NT2/D1 (cell line): ENCODE measurements around the gene RNF141.

Experiments used
- DNase-seq: peaks from one replicate; pipeline ENCODE4 v3.0.0-alpha.2; 2011; ENCODE audit warnings: low read depth, low spot score
- H3K27me3 ChIP-seq: 2 replicates; pipeline ENCODE4 v1.6.0; 2011; ENCODE audit warnings: mild to moderate bottlenecking; ENCODE audit not compliant: insufficient read length, insufficient read depth
- H3K36me3 ChIP-seq: 2 replicates; pipeline ENCODE4 v1.6.1; 2011; ENCODE audit warnings: mild to moderate bottlenecking, low read length, mixed read lengths; ENCODE audit not compliant: insufficient read depth, insufficient read length
- H3K4me1 ChIP-seq: 2 replicates; pipeline ENCODE4 v1.5.1; 2011; ENCODE audit not compliant: insufficient read depth, insufficient read length
- H3K4me3 ChIP-seq: 2 replicates; pipeline ENCODE4 v1.5.1; 2011; ENCODE audit warnings: low read depth; ENCODE audit not compliant: insufficient read length
- H3K9ac ChIP-seq: 2 replicates; pipeline ENCODE4 v1.6.0; 2011; ENCODE audit warnings: low read depth; ENCODE audit not compliant: insufficient read length
- H3K9me3 ChIP-seq: 2 replicates; pipeline ENCODE4 v1.5.1; 2011; ENCODE audit warnings: mild to moderate bottlenecking, low read length; ENCODE audit not compliant: insufficient read depth
- SUZ12 ChIP-seq: IDR thresholded peaks from 2 replicates; pipeline ENCODE4 v1.6.1; 2011; ENCODE audit not compliant: insufficient read length, insufficient read depth; ENCODE audit errors: extremely low read depth
- YY1 ChIP-seq: IDR thresholded peaks from 2 replicates; pipeline ENCODE4 v1.6.1; 2011; ENCODE audit not compliant: insufficient read length, insufficient read depth
- ZNF274 ChIP-seq: IDR thresholded peaks from 2 replicates; pipeline ENCODE4 v1.6.1; 2011; ENCODE audit warnings: mild to moderate bottlenecking, low read depth, low read length

The RNF141 gene

GRCh38 chr11:10478066-10478465 lies 62.9 kb downstream of the RNF141 start:
- H3K4me3 ChIP-seq = no peak overlapping the region
- H3K9me3 ChIP-seq = no peaks in the 10 kb centered on the region
- no peaks in the 10 kb centered on the region for H3K36me3 ChIP-seq
- TF ChIP-seq SUZ12 (no peak), ZNF274 (no peak), YY1 (no peak)
- no peaks in the 10 kb centered on the region for H3K4me1 ChIP-seq
- no peaks in the 10 kb centered on the region for H3K27me3 ChIP-seq
- no peak overlapping the region for H3K9ac ChIP-seq
- no peak for DNase-seq

DNA sequence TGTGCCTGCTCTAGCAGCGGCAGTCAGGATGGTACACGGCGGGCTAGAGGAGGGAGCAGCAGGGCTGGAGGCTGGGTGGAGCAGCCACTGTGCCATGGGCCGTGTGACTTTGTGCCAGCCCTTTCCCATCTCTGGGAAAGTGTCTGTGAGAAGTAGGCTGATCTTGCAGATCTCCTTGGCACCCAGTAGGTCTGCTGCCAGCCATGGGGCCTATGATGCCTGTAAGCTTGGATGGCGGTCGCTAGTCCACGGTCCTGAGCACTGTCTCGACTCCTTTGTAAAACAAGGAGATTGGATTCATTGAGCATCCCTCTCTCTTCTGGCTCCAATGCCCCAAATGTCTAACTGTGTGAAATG lies 63.3 kb downstream of the RNF141 start:
- DNase-seq = no peak
- no peaks in the 10 kb centered on the region for H3K27me3 ChIP-seq
- no peak overlapping the region for H3K9ac ChIP-seq
- no peak for TF ChIP-seq YY1
- no peak overlapping the region for H3K4me3 ChIP-seq
- H3K4me1 ChIP-seq = no peaks in the 10 kb centered on the region
- no peaks in the 10 kb centered on the region for H3K36me3 ChIP-seq
- H3K9me3 ChIP-seq = no peaks in the 10 kb centered on the region

DNA sequence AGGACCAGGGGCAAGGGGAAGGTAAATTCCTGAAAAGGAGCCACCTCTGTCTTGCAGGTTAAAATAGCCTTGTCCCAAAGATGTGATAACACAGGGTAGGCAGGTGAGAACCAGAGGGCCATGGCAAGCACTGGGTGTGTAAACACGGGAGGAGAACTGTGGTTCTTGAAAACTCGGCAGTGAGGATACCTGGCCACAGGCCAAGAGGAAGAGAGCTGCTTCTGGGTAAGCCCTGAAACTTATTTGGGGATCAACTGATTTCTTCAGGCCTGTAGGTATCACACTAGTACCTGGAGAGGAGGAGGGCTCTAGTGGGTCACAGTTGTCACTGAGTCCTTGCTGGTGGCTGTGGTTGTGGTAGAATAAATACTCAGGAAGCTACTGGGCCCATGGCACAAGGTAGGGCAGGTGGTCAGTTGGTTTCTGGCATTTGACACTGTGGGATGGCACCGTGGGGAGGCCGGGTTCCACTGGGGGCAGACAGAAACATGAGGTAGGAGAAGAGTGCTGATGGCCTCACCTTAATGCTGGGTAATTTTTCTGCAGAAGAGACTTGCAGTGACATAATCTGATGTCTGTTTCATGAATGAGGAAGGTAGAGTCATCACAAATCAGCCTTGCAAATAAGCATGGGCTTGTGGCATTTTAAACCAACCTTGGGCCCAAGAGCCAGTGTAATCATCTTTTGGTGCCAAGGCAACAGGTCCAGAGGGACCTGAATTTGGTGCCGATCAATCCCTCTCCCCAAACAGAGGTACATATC lies 63.9 kb downstream of the RNF141 start:
- no peaks in the 10 kb centered on the region for H3K9me3 ChIP-seq
- TF ChIP-seq ZNF274 (no peak), SUZ12 (no peak), YY1 (no peak)
- H3K9ac ChIP-seq = no peak overlapping the region
- no peaks in the 10 kb centered on the region for H3K27me3 ChIP-seq
- DNase-seq = no peak
- H3K4me1 ChIP-seq = no peaks in the 10 kb centered on the region
- H3K4me3 ChIP-seq = no peak overlapping the region
- H3K36me3 ChIP-seq = no peaks in the 10 kb centered on the region

DNA sequence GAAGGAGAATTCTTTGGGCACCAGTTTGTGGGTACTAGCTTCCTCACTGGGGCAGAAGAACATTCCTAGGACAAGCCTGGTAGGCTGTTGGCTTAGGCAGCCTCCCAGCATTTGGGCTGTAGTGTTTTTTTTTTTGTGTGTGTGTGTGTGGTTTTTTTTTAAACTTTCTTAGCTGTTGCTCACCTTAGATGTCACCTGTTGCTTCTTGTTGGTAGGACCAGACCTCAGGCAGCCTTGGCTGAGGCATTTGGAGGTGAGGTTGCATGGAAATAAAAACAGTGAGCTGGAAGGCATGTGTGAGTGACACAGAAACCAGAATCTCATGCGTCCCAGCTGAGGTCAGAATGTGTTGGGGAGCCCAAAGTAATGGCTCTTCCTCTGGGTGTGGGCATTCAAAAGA lies 64.6 kb downstream of the RNF141 start:
- Histone ChIP-seq H3K4me1 (no peaks in the 10 kb centered on the region), H3K36me3 (no peaks in the 10 kb centered on the region), H3K4me3 (no peak overlapping the region), H3K9me3 (no peaks in the 10 kb centered on the region), H3K9ac (no peak overlapping the region), H3K27me3 (no peaks in the 10 kb centered on the region)
- TF ChIP-seq SUZ12 = no peak
- TF ChIP-seq ZNF274 = no peak
- no peak for TF ChIP-seq YY1
- DNase-seq = no peak

GRCh38 chr11:10474551-10474950 lies 66.4 kb downstream of the RNF141 start:
- no peak for DNase-seq
- no peak overlapping the region for H3K9ac ChIP-seq
- TF ChIP-seq SUZ12 (no peak), ZNF274 (no peak), YY1 (no peak)
- H3K4me3 ChIP-seq = no peak overlapping the region
- no peaks in the 10 kb centered on the region for H3K36me3 ChIP-seq
- H3K9me3 ChIP-seq = no peaks in the 10 kb centered on the region
- H3K4me1 ChIP-seq = no peaks in the 10 kb centered on the region
- H3K27me3 ChIP-seq = no peaks in the 10 kb centered on the region

DNA sequence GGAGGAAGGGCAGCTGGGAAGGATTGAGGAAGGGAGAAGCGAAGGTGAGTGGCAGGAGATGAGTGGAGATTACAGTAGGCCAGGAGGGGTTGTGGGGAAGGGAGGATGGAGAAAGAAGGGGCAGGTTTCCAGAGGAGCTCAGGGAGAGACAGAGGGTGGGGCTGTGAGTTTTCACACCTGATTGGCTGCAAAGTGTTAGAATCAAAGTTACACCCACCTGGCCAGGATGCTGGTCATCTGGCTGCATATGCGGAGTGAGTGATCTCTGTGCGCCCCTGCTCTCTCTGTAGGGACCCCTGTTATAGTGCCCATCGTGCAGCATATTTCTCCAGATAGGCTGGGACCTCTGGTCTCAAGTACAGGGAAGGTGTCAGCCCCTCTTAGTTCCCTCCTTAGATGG lies 67.6 kb downstream of the RNF141 start:
- Histone ChIP-seq H3K36me3 (no peaks in the 10 kb centered on the region), H3K4me1 (no peaks in the 10 kb centered on the region), H3K4me3 (no peak overlapping the region), H3K9me3 (no peaks in the 10 kb centered on the region), H3K27me3 (no peaks in the 10 kb centered on the region), H3K9ac (no peak overlapping the region)
- TF ChIP-seq ZNF274 (no peak), YY1 (no peak), SUZ12 (no peak)
- no peak for DNase-seq

- Histone ChIP-seq H3K27me3 (no peaks in the 10 kb centered on the region), H3K4me3 (no peak overlapping the region), H3K4me1 (peaks cover 6% of the 10 kb centered on the region), H3K36me3 (peaks cover 5% of the 10 kb centered on the region), H3K9ac (no peak overlapping the region), H3K9me3 (no peaks in the 10 kb centered on the region)
- no peak for DNase-seq
- no peak for TF ChIP-seq ZNF274
- no peak for TF ChIP-seq SUZ12
- TF ChIP-seq YY1 = no peak
Measured at GRCh38 chr11:10462746-10463300, 78.2 kb downstream of the RNF141 start.
